Astrocyte of the spinal cord (primary cell): ENCODE measurements around the gene UBQLN4.
A peak's percentile ranks its signal among the peaks of the same experiment; 100 is the strongest.

Experiments used
- DNase-seq: peaks from one replicate; pipeline ENCODE4 v3.0.0; 2011; ENCODE audit warnings: low read depth, low spot score
- H3K4me3 ChIP-seq: 2 replicates; pipeline ENCODE4 v1.5.1; 2011; ENCODE audit warnings: low read depth, mild to moderate bottlenecking, low read length, moderate library complexity
- in situ Hi-C: cut with HindIII; loops from 2 replicates; pipeline ENCODE4 v1.10.0; 2017; ENCODE audit warnings: low sequenced_read_pairs
- TF ChIP-seq, protein P1 (sequence below): IDR thresholded peaks from 2 replicates; pipeline ENCODE4 v1.5.1; 2012; ENCODE audit warnings: low read depth, mild to moderate bottlenecking, low read length, inconsistent platforms

UBQLN4 gene

DNA sequence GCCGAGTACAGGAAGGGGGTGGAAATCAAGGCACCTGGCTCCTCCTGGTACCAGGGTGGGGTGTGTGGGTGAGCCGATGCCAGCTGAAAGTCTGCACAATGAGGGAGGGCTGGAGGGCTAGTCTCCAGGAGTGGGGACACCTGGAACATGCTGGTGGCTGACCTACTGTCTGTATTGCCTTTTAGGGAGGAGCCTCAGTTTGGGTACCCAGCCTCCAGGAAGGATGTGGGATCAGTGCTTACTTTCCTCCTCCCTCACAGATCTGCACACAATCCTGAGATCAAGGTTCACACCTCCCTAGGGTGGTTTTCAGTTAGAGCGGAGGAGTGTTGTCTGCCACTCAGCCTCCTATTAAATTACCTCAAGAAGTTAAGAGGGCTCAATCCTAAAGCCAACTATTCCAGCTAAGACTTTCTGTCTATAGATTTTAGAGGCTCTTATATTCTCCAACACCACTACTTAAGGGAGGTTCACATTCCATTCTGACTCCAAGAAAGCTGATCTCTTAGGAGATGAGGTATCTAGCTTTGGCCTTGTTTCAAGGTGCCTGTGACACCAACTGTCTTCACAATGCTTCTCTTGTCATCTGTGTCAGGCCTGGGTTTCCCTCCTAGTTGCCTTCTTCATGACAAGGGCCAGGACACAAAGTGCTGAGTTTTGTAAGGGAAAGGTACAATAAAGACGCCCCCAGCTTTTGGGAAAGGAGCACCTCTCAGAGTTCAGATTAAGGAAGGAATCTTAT lies 48.6 kb downstream of the UBQLN4 start:
- TF ChIP-seq, protein P1, sequence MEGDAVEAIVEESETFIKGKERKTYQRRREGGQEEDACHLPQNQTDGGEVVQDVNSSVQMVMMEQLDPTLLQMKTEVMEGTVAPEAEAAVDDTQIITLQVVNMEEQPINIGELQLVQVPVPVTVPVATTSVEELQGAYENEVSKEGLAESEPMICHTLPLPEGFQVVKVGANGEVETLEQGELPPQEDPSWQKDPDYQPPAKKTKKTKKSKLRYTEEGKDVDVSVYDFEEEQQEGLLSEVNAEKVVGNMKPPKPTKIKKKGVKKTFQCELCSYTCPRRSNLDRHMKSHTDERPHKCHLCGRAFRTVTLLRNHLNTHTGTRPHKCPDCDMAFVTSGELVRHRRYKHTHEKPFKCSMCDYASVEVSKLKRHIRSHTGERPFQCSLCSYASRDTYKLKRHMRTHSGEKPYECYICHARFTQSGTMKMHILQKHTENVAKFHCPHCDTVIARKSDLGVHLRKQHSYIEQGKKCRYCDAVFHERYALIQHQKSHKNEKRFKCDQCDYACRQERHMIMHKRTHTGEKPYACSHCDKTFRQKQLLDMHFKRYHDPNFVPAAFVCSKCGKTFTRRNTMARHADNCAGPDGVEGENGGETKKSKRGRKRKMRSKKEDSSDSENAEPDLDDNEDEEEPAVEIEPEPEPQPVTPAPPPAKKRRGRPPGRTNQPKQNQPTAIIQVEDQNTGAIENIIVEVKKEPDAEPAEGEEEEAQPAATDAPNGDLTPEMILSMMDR: no peak
- H3K4me3 ChIP-seq: no peak overlapping the region
- DNase-seq: no peak
- in situ Hi-C loops: no loop called here

DNA sequence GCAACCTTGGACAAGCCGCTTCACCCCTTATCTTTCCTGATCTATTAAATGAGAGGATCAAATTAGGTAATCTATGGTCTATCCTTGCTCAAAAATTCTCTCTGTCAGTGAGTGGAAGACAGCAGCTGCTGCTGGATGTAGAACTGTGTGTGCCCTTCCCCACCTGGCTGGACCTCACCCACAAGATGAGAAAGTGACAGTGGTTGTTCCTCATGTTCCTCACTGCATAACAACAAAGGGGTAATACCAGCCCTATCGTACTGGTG lies 49.7 kb downstream of the UBQLN4 start:
- H3K4me3 ChIP-seq: no peak overlapping the region
- DNase-seq: no peak
- TF ChIP-seq, protein P1: no peak
- in situ Hi-C loops: no loop called here

DNA sequence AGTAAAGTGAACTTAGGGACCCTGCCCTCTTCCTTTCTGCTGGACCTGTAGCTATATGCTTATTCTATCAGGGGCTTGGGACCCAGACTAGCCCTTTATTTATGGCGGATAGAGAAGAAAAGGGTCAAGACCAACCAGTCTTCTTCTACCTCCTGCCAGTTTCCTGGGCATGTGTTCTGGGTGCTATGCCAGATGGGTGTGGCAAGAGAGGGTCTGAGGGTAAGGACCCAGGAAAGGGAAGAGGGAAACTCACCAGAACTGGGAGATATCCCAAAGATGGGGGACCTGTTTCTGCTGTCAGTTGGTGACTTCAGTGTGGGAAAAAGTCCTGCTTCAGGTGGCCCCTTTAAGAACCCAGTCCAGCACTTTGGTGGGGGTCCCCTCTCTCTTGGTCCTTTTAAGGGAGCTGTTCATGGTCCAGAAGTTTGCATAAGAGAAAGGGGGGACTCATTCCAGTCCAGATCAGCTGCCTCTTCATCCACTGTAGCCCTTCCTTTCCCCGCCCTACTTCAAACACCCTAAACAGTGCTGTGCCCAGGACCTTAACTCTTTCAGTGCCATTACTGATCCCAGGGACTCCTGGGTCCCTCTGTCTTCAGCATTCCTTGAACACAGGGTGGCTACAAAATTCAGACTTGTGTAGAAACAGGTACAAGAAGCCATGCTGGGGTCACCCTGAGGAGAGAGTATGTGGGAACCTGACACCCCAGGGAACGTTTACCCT lies 51.2 kb downstream of the UBQLN4 start:
- no peak for DNase-seq
- in situ Hi-C loops: no loop called here
- TF ChIP-seq, protein P1: no peak
- no peak overlapping the region for H3K4me3 ChIP-seq

DNA sequence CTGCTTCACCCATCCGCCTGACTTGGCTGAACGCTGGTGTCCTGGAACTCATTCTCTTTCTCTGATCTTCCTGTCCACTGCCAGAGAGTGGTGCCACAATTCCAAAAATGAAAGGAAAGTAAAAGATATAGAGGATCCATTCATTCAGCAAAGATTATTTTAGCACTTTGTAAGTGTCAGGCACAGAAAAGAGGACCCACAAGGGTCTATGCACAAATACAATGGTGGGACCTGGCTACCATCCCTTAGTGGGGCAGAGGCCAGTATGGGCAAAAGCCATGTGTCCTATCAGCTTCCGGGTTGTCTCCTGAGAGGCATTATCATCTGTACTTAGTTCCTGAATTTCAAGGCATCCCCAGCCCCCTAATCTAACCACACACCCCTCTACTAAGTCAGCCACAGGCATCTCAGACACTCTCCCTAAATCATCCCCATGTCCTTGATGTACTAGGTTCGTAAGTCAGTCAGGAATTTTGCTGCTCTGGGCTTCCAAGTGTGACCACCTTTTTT lies 51.9 kb downstream of the UBQLN4 start:
- H3K4me3 ChIP-seq: no peak overlapping the region
- in situ Hi-C loops: no loop called here
- DNase-seq: no peak
- TF ChIP-seq, protein P1: peak; percentile 13

DNA sequence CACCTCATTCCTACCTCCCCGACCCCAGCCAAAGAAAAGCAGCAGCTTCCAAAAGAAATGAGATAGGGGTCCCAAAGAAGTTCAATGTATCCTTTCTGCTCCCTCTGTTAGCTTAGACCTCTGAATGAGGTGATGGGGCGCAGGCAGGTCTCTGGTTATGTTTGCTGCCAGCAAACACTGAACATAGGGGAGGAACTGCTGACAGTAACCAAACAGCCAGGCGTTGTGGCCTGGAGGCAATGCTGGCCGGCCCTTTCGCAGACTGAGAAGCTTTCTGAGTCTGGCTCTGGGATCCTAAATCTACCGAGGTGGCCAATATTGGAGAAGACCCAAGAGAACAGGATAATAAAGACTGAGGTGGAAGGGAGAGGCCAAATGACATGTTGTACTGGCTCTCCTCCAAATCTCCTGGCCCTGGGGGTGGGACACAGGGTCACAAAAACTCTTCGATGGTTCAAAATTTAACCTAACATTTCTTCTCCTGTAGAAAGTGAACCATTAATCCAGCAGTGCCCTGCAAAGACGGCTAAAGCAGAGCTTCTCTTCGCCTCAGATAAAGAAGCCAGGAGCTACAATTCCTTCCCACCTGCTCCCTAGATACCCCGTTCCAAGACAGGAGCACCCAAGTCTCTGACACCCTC lies 52.5 kb downstream of the UBQLN4 start:
- TF ChIP-seq, protein P1: no peak
- no peak for DNase-seq
- in situ Hi-C loops: no loop called here
- H3K4me3 ChIP-seq: no peak overlapping the region

DNA sequence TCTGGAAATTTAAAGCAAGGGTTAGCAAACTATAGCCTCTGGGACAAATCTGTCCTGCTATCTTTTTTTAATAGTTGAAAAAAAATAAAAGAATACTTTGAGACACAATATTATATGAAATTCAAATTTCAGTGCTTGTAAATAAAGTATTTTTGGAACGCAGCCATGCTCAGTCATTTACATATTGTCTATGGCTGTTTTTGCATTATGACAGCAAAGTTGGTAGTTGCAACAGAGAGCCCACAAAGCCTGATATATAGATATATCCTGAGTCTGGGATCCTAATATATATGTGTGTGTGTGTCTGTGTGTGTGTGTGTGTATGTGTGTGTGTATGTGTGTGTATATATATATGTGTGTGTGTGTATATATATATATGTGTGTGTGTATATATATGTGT lies 53.6 kb downstream of the UBQLN4 start:
- no peak overlapping the region for H3K4me3 ChIP-seq
- in situ Hi-C loops: no loop called here
- TF ChIP-seq, protein P1: no peak
- DNase-seq: no peak
